Astrocyte (in vitro differentiated cells and primary cell): ENCODE measurements around the gene TRHDE. TPM values are rescaled to one million over a fixed set of nuclear protein-coding genes. Genes with fewer than 3 reads are reported as not detected.
A peak's percentile ranks its signal among the peaks of the same experiment; 100 is the strongest.

ENCODE experiments used
- DNase-seq: peaks from one replicate; pipeline ENCODE4 v3.0.0-alpha.2; 2010; ENCODE audit warnings: low read depth
- FAIRE-seq: peaks from 2 replicates; lab custom pipeline; 2011; peaks lifted over from hg19 to GRCh38; lab: Jason Lieb, UNC
- H2AFZ ChIP-seq: 2 replicates; pipeline ENCODE4 v1.6.0; 2012; ENCODE audit warnings: low read depth, low read length, inconsistent platforms
- H3K27ac ChIP-seq: 2 replicates; pipeline ENCODE4 v1.5.1; 2011; ENCODE audit warnings: low read depth, low read length, inconsistent platforms
- H3K27me3 ChIP-seq: 2 replicates; pipeline ENCODE4 v1.6.0; 2011; ENCODE audit warnings: low read length, inconsistent platforms; ENCODE audit not compliant: insufficient read depth
- H3K36me3 ChIP-seq: 2 replicates; pipeline ENCODE4 v1.5.1; 2011; ENCODE audit warnings: low read length, inconsistent platforms; ENCODE audit not compliant: insufficient read depth
- H3K4me1 ChIP-seq: 2 replicates; pipeline ENCODE4 v1.5.1; 2011; ENCODE audit warnings: low read length, inconsistent platforms; ENCODE audit not compliant: insufficient read depth
- H3K4me2 ChIP-seq: 2 replicates; pipeline ENCODE4 v1.6.0; 2012; ENCODE audit warnings: low read length, inconsistent platforms
- H3K4me3 ChIP-seq: 2 replicates; pipeline ENCODE4 v1.5.1; 2011; ENCODE audit warnings: low read depth, mild to moderate bottlenecking, low read length, inconsistent platforms; ENCODE audit not compliant: insufficient read depth
- H3K79me2 ChIP-seq: 2 replicates; pipeline ENCODE4 v1.6.0; 2012; ENCODE audit warnings: mild to moderate bottlenecking, low read length, inconsistent platforms; ENCODE audit not compliant: insufficient read depth
- H3K9ac ChIP-seq: 2 replicates; pipeline ENCODE4 v1.6.0; 2012; ENCODE audit warnings: mild to moderate bottlenecking, low read length, inconsistent platforms
- H3K9me3 ChIP-seq: 2 replicates; pipeline ENCODE4 v1.5.1; 2012; ENCODE audit warnings: low read depth, mild to moderate bottlenecking, low read length, inconsistent platforms; ENCODE audit not compliant: insufficient read depth
- H4K20me1 ChIP-seq: 2 replicates; pipeline ENCODE4 v1.6.0; 2012; ENCODE audit warnings: low read length, inconsistent platforms; ENCODE audit not compliant: insufficient read depth
- H3K27ac Mint-ChIP-seq: one replicate; pipeline ENCODE4 v1.8.0; 2021; ENCODE audit warnings: mild to moderate bottlenecking, mixed read lengths; ENCODE audit not compliant: unreplicated experiment
- H3K27me3 Mint-ChIP-seq: one replicate; pipeline ENCODE4 v1.8.0; 2021; ENCODE audit warnings: low read depth, mixed read lengths; ENCODE audit not compliant: unreplicated experiment
- H3K36me3 Mint-ChIP-seq: one replicate; pipeline ENCODE4 v1.8.0; 2021; ENCODE audit warnings: low read depth, mixed read lengths; ENCODE audit not compliant: unreplicated experiment
- H3K4me1 Mint-ChIP-seq: one replicate; pipeline ENCODE4 v1.8.0; 2021; ENCODE audit warnings: low read depth, mixed read lengths; ENCODE audit not compliant: unreplicated experiment
- H3K4me3 Mint-ChIP-seq: one replicate; pipeline ENCODE4 v1.8.0; 2021; ENCODE audit warnings: mild to moderate bottlenecking, moderate library complexity, mixed read lengths; ENCODE audit not compliant: unreplicated experiment
- H3K9me3 Mint-ChIP-seq: one replicate; pipeline ENCODE4 v1.8.0; 2021; ENCODE audit warnings: mild to moderate bottlenecking, mixed read lengths; ENCODE audit not compliant: unreplicated experiment
- EZH2 ChIP-seq: IDR thresholded peaks from 2 replicates; pipeline ENCODE4 v1.6.1; 2012; ENCODE audit warnings: mild to moderate bottlenecking, low read length, inconsistent platforms; ENCODE audit not compliant: insufficient read depth
- total RNA-seq: library from RNA; stranded (reverse); gene quantifications from 2 replicates; pipeline ENCODE4 v1.2.1, GENCODE V29; 2021
- TF ChIP-seq, protein P1 (sequence below): IDR thresholded peaks from 2 replicates; pipeline ENCODE4 v1.5.1; 2011; ENCODE audit warnings: low read depth, mild to moderate bottlenecking, inconsistent platforms, low read length, moderate library complexity; ENCODE audit not compliant: insufficient read depth

The TRHDE gene
- total RNA-seq, 1 donor from 2014 or later = 1.4 TPM

DNA sequence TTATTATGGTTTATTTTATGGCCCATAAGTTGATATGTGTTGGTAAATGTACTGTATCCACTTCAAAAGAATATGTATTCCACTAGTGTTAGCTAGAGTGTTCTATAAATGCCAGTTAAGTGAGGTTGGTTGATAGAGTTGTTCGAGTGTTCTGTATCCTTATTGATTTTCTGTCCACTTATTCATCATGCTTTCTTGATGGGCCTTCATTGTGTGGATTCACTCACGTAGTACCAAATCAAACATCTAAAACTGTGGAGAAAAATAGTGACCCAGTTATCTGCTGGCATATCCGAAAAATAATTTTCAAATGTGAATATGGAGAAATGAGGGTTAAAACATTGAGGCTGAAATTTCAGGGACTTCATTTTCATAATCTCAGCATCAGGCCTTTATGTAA is 230.4 kb downstream of the TRHDE start:
- Mint-ChIP-seq H3K4me3 (no peak overlapping the region), H3K9me3 (no peaks in the 10 kb centered on the region), H3K4me1 (peaks cover 2% of the 10 kb centered on the region), H3K27ac (no peak overlapping the region), H3K27me3 (no peaks in the 10 kb centered on the region), H3K36me3 (no peaks in the 10 kb centered on the region)
- Histone ChIP-seq H3K36me3 (no peaks in the 10 kb centered on the region), H2AFZ (no peak overlapping the region), H3K27me3 (no peaks in the 10 kb centered on the region), H3K27ac (no peak overlapping the region), H3K4me2 (no peak overlapping the region), H3K4me1 (no peaks in the 10 kb centered on the region), H3K9ac (no peak overlapping the region), H3K4me3 (no peak overlapping the region), H4K20me1 (no peaks in the 10 kb centered on the region), H3K79me2 (no peaks in the 10 kb centered on the region), H3K9me3 (no peaks in the 10 kb centered on the region)
- DNase-seq (no peak), FAIRE-seq (peak; percentile 43)
- TF ChIP-seq, protein P1, sequence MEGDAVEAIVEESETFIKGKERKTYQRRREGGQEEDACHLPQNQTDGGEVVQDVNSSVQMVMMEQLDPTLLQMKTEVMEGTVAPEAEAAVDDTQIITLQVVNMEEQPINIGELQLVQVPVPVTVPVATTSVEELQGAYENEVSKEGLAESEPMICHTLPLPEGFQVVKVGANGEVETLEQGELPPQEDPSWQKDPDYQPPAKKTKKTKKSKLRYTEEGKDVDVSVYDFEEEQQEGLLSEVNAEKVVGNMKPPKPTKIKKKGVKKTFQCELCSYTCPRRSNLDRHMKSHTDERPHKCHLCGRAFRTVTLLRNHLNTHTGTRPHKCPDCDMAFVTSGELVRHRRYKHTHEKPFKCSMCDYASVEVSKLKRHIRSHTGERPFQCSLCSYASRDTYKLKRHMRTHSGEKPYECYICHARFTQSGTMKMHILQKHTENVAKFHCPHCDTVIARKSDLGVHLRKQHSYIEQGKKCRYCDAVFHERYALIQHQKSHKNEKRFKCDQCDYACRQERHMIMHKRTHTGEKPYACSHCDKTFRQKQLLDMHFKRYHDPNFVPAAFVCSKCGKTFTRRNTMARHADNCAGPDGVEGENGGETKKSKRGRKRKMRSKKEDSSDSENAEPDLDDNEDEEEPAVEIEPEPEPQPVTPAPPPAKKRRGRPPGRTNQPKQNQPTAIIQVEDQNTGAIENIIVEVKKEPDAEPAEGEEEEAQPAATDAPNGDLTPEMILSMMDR = no peak
- no peak for TF ChIP-seq EZH2

DNA sequence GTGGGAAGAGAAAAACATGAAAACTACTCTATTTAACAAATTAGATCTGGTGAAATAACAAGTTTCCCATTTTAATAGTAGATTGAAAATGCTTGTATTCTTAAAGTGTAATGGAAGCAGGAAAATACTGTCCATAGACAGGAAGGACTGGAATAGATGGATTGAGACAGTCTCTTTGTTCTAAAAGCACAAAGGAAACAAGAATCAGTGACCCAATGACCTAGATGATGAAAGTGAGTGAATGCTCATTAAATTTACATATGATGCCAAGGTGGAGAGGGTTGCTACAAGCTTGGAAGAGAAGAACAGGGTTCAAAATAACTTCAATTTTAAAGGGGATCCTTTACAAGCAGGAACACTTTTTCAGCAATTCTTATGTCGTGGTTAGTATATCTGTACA is 233.1 kb downstream of the TRHDE start:
- Histone ChIP-seq H3K4me1 (no peaks in the 10 kb centered on the region), H3K4me3 (no peak overlapping the region), H3K4me2 (no peak overlapping the region), H3K79me2 (no peaks in the 10 kb centered on the region), H2AFZ (no peak overlapping the region), H4K20me1 (no peaks in the 10 kb centered on the region), H3K36me3 (no peaks in the 10 kb centered on the region), H3K27me3 (no peaks in the 10 kb centered on the region), H3K9me3 (no peaks in the 10 kb centered on the region), H3K9ac (no peak overlapping the region), H3K27ac (no peak overlapping the region)
- TF ChIP-seq, protein P1 = no peak
- no peak for TF ChIP-seq EZH2
- FAIRE-seq = no peak
- Mint-ChIP-seq H3K27me3 (no peaks in the 10 kb centered on the region), H3K27ac (no peak overlapping the region), H3K4me1 (peaks cover 2% of the 10 kb centered on the region), H3K36me3 (no peaks in the 10 kb centered on the region), H3K4me3 (no peak overlapping the region), H3K9me3 (no peaks in the 10 kb centered on the region)
- no peak for DNase-seq

DNA sequence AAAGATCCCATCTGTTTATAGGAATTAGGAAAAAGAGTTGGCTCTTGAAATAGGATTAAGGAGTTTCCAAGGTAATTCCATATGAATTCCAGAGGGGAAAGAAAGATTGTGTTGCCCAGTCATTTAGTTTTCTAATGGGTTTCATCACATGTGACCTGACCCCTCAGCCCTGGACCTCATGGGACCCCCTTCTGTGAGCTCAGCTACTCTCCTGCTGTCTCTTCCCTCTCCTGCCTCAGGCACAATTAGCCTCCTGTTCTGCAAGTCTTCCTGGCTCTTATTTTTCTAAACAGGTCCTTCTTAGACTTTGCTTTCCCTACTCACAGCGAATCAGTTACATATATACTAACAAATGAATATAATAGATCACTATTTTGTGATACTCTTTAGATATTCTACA is 237.7 kb downstream of the TRHDE start:
- H3K79me2 ChIP-seq = no peaks in the 10 kb centered on the region
- TF ChIP-seq, protein P1 = no peak
- no peak for TF ChIP-seq EZH2
- H4K20me1 ChIP-seq = no peaks in the 10 kb centered on the region
- no peak overlapping the region for H3K4me2 ChIP-seq
- DNase-seq (no peak), FAIRE-seq (no peak)
- H3K9me3 ChIP-seq = no peaks in the 10 kb centered on the region
- H3K27ac ChIP-seq = no peak overlapping the region
- H3K4me3 ChIP-seq = no peak overlapping the region
- Mint-ChIP-seq H3K9me3 (no peaks in the 10 kb centered on the region), H3K27ac (no peak overlapping the region), H3K27me3 (no peaks in the 10 kb centered on the region), H3K4me1 (peaks cover 12% of the 10 kb centered on the region), H3K36me3 (no peaks in the 10 kb centered on the region), H3K4me3 (no peak overlapping the region)
- no peaks in the 10 kb centered on the region for H3K4me1 ChIP-seq
- H3K36me3 ChIP-seq = no peaks in the 10 kb centered on the region
- H3K27me3 ChIP-seq = no peaks in the 10 kb centered on the region
- H2AFZ ChIP-seq = no peak overlapping the region
- H3K9ac ChIP-seq = no peak overlapping the region
